ENCODE results near the gene WDFY4. TPM values are rescaled to one million over a fixed set of nuclear protein-coding genes. Genes with fewer than 3 reads are reported as not detected.

The WDFY4 gene
- total and polyA plus RNA-seq, 2 donors: 13.0 to 25.1 TPM

GRCh38 chr10:48970654-48971053 lies 286.0 kb downstream of the WDFY4 start:
- 92% methylated on average over 4 of the region's 4 CpGs for WGBS
- no peaks in the 10 kb centered on the region for H3K36me3 ChIP-seq (ENCODE audit: control insufficient read depth in 2 of 2, insufficient read depth in 2 of 2, low read length in 1 of 2)
- no peak overlapping the region for H3K27ac ChIP-seq (ENCODE audit: low read depth in 1 of 2, low read length in 1 of 2)
- no peak overlapping the region for H3K4me3 ChIP-seq (ENCODE audit: low read length in 2 of 2)
- DNase-seq (ENCODE audit: low read depth in 6 of 9, low spot score in 9 of 9): peak in 4 of 9 donors; percentile 10 to 44 (median 20)
- no peaks in the 10 kb centered on the region for H3K27me3 ChIP-seq (ENCODE audit: control insufficient read depth in 2 of 2, insufficient read depth in 1 of 2, low read length in 1 of 2)
- H3K4me1 ChIP-seq (ENCODE audit: control insufficient read depth in 2 of 2, insufficient read depth in 2 of 2, low read length in 2 of 2): no peaks in the 10 kb centered on the region
- H3K9me3 ChIP-seq (ENCODE audit: control insufficient read depth in 2 of 2, insufficient read depth in 1 of 2, low read length in 1 of 2): no peaks in the 10 kb centered on the region

GRCh38 chr10:48973065-48973464 lies 288.4 kb downstream of the WDFY4 start:
- Histone ChIP-seq H3K4me3 (ENCODE audit: low read length in 2 of 2) (no peak overlapping the region), H3K4me1 (ENCODE audit: control insufficient read depth in 2 of 2, insufficient read depth in 2 of 2, low read length in 2 of 2) (no peaks in the 10 kb centered on the region), H3K36me3 (ENCODE audit: control insufficient read depth in 2 of 2, insufficient read depth in 2 of 2, low read length in 1 of 2) (no peaks in the 10 kb centered on the region), H3K27me3 (ENCODE audit: control insufficient read depth in 2 of 2, insufficient read depth in 1 of 2, low read length in 1 of 2) (no peaks in the 10 kb centered on the region), H3K27ac (ENCODE audit: low read depth in 1 of 2, low read length in 1 of 2) (no peak overlapping the region), H3K9me3 (ENCODE audit: control insufficient read depth in 2 of 2, insufficient read depth in 1 of 2, low read length in 1 of 2) (no peaks in the 10 kb centered on the region)
- no peak for DNase-seq (ENCODE audit: low read depth in 6 of 9, low spot score in 9 of 9)
- WGBS: 96% methylated on average over 5 of the region's 5 CpGs

GRCh38 chr10:48974510-48975156 lies 290.0 kb downstream of the WDFY4 start:
- H3K4me1 ChIP-seq (ENCODE audit: control insufficient read depth in 2 of 2, insufficient read depth in 2 of 2, low read length in 2 of 2): no peaks in the 10 kb centered on the region
- WGBS: 96% methylated on average over 12 of the region's 12 CpGs

GRCh38 chr10:48976196-48976595 lies 291.5 kb downstream of the WDFY4 start:
- Histone ChIP-seq H3K27me3 (ENCODE audit: control insufficient read depth in 2 of 2, insufficient read depth in 1 of 2, low read length in 1 of 2) (no peaks in the 10 kb centered on the region), H3K4me3 (ENCODE audit: low read length in 2 of 2) (no peak overlapping the region), H3K36me3 (ENCODE audit: control insufficient read depth in 2 of 2, insufficient read depth in 2 of 2, low read length in 1 of 2) (no peaks in the 10 kb centered on the region), H3K27ac (ENCODE audit: low read depth in 1 of 2, low read length in 1 of 2) (no peak overlapping the region), H3K9me3 (ENCODE audit: control insufficient read depth in 2 of 2, insufficient read depth in 1 of 2, low read length in 1 of 2) (no peaks in the 10 kb centered on the region), H3K4me1 (ENCODE audit: control insufficient read depth in 2 of 2, insufficient read depth in 2 of 2, low read length in 2 of 2) (no peaks in the 10 kb centered on the region)
- no peak for DNase-seq (ENCODE audit: low read depth in 6 of 9, low spot score in 9 of 9)

More at GRCh38 chr10:48974510-48975156, 290.0 kb downstream of the WDFY4 start:
- Histone ChIP-seq H3K4me3 (ENCODE audit: low read length in 2 of 2) (no peak overlapping the region), H3K36me3 (ENCODE audit: control insufficient read depth in 2 of 2, insufficient read depth in 2 of 2, low read length in 1 of 2) (no peaks in the 10 kb centered on the region), H3K27me3 (ENCODE audit: control insufficient read depth in 2 of 2, insufficient read depth in 1 of 2, low read length in 1 of 2) (no peaks in the 10 kb centered on the region), H3K9me3 (ENCODE audit: control insufficient read depth in 2 of 2, insufficient read depth in 1 of 2, low read length in 1 of 2) (no peaks in the 10 kb centered on the region), H3K27ac (ENCODE audit: low read depth in 1 of 2, low read length in 1 of 2) (no peak overlapping the region)
- no peak for DNase-seq (ENCODE audit: low read depth in 6 of 9, low spot score in 9 of 9)

GRCh38 chr10:48978318-48978717 lies 293.6 kb downstream of the WDFY4 start:
- Histone ChIP-seq H3K4me3 (ENCODE audit: low read length in 2 of 2) (no peak overlapping the region), H3K27me3 (ENCODE audit: control insufficient read depth in 2 of 2, insufficient read depth in 1 of 2, low read length in 1 of 2) (no peaks in the 10 kb centered on the region), H3K27ac (ENCODE audit: low read depth in 1 of 2, low read length in 1 of 2) (no peak overlapping the region), H3K9me3 (ENCODE audit: control insufficient read depth in 2 of 2, insufficient read depth in 1 of 2, low read length in 1 of 2) (no peaks in the 10 kb centered on the region), H3K36me3 (ENCODE audit: control insufficient read depth in 2 of 2, insufficient read depth in 2 of 2, low read length in 1 of 2) (no peaks in the 10 kb centered on the region), H3K4me1 (ENCODE audit: control insufficient read depth in 2 of 2, insufficient read depth in 2 of 2, low read length in 2 of 2) (peaks cover 0 to 2% of the 10 kb centered on the region in 2 donors)
- 95% methylated on average over 5 of the region's 5 CpGs for WGBS
- DNase-seq (ENCODE audit: low read depth in 6 of 9, low spot score in 9 of 9): no peak

GRCh38 chr10:48981310-48981907 lies 296.7 kb downstream of the WDFY4 start:
- H3K9me3 ChIP-seq (ENCODE audit: control insufficient read depth in 2 of 2, insufficient read depth in 1 of 2, low read length in 1 of 2): no peaks in the 10 kb centered on the region
- no peak overlapping the region for H3K27ac ChIP-seq (ENCODE audit: low read depth in 1 of 2, low read length in 1 of 2)
- 66% methylated on average over 12 of the region's 12 CpGs for WGBS
- no peak overlapping the region for H3K4me3 ChIP-seq (ENCODE audit: low read length in 2 of 2)
- peak in 7 of 9 donors; percentile 8 to 49 (median 22) for DNase-seq (ENCODE audit: low read depth in 6 of 9, low spot score in 9 of 9)
- H3K27me3 ChIP-seq (ENCODE audit: control insufficient read depth in 2 of 2, insufficient read depth in 1 of 2, low read length in 1 of 2): no peaks in the 10 kb centered on the region
- H3K36me3 ChIP-seq (ENCODE audit: control insufficient read depth in 2 of 2, insufficient read depth in 2 of 2, low read length in 1 of 2): no peaks in the 10 kb centered on the region
- peaks cover 0 to 2% of the 10 kb centered on the region in 2 donors for H3K4me1 ChIP-seq (ENCODE audit: control insufficient read depth in 2 of 2, insufficient read depth in 2 of 2, low read length in 2 of 2)

GRCh38 chr10:48982584-48982983 lies 297.9 kb downstream of the WDFY4 start:
- Histone ChIP-seq H3K27ac (ENCODE audit: low read depth in 1 of 2, low read length in 1 of 2) (no peak overlapping the region), H3K27me3 (ENCODE audit: control insufficient read depth in 2 of 2, insufficient read depth in 1 of 2, low read length in 1 of 2) (no peaks in the 10 kb centered on the region), H3K9me3 (ENCODE audit: control insufficient read depth in 2 of 2, insufficient read depth in 1 of 2, low read length in 1 of 2) (no peaks in the 10 kb centered on the region), H3K36me3 (ENCODE audit: control insufficient read depth in 2 of 2, insufficient read depth in 2 of 2, low read length in 1 of 2) (no peaks in the 10 kb centered on the region), H3K4me3 (ENCODE audit: low read length in 2 of 2) (no peak overlapping the region), H3K4me1 (ENCODE audit: control insufficient read depth in 2 of 2, insufficient read depth in 2 of 2, low read length in 2 of 2) (peaks cover 0 to 2% of the 10 kb centered on the region in 2 donors)
- WGBS: 98% methylated on average over 5 of the region's 5 CpGs
- DNase-seq (ENCODE audit: low read depth in 6 of 9, low spot score in 9 of 9): no peak

- Histone ChIP-seq H3K27me3 (ENCODE audit: control insufficient read depth in 2 of 2, insufficient read depth in 1 of 2, low read length in 1 of 2) (no peaks in the 10 kb centered on the region), H3K4me3 (ENCODE audit: low read length in 2 of 2) (no peak overlapping the region), H3K4me1 (ENCODE audit: control insufficient read depth in 2 of 2, insufficient read depth in 2 of 2, low read length in 2 of 2) (peaks cover 0 to 2% of the 10 kb centered on the region in 2 donors), H3K9me3 (ENCODE audit: control insufficient read depth in 2 of 2, insufficient read depth in 1 of 2, low read length in 1 of 2) (no peaks in the 10 kb centered on the region), H3K27ac (ENCODE audit: low read depth in 1 of 2, low read length in 1 of 2) (no peak overlapping the region), H3K36me3 (ENCODE audit: control insufficient read depth in 2 of 2, insufficient read depth in 2 of 2, low read length in 1 of 2) (no peaks in the 10 kb centered on the region)
- WGBS: 88% methylated on average over 5 of the region's 5 CpGs
- no peak for DNase-seq (ENCODE audit: low read depth in 6 of 9, low spot score in 9 of 9)
These were observed 299.1 kb downstream of the WDFY4 start for GRCh38 chr10:48983648-48984351.

- 98% methylated on average over 7 of the region's 7 CpGs for WGBS
These were observed 301.0 kb downstream of the WDFY4 start for GRCh38 chr10:48985621-48986158.

More at GRCh38 chr10:48985621-48986158, 301.0 kb downstream of the WDFY4 start:
- H3K4me3 ChIP-seq (ENCODE audit: low read length in 2 of 2): no peak overlapping the region
- no peaks in the 10 kb centered on the region for H3K9me3 ChIP-seq (ENCODE audit: control insufficient read depth in 2 of 2, insufficient read depth in 1 of 2, low read length in 1 of 2)
- peaks cover 0 to 2% of the 10 kb centered on the region in 2 donors for H3K4me1 ChIP-seq (ENCODE audit: control insufficient read depth in 2 of 2, insufficient read depth in 2 of 2, low read length in 2 of 2)
- H3K27ac ChIP-seq (ENCODE audit: low read depth in 1 of 2, low read length in 1 of 2): no peak overlapping the region
- no peaks in the 10 kb centered on the region for H3K27me3 ChIP-seq (ENCODE audit: control insufficient read depth in 2 of 2, insufficient read depth in 1 of 2, low read length in 1 of 2)
- no peak for DNase-seq (ENCODE audit: low read depth in 6 of 9, low spot score in 9 of 9)
- H3K36me3 ChIP-seq (ENCODE audit: control insufficient read depth in 2 of 2, insufficient read depth in 2 of 2, low read length in 1 of 2): no peaks in the 10 kb centered on the region
